ENCODE data around the gene KRT73. TPM values are rescaled to one million over a fixed set of nuclear protein-coding genes. Genes with fewer than 3 reads are reported as not detected.
"Not testable (repeated sequence)": the region's sequence is repeated elsewhere in the genome, so short reads cannot be mapped to it uniquely, and the experiment has no call there.

The KRT73 gene
- total and polyA plus RNA-seq, 2 donors (not counting 1 experiment from before 2014, with no cell fraction given): not detected

DNA sequence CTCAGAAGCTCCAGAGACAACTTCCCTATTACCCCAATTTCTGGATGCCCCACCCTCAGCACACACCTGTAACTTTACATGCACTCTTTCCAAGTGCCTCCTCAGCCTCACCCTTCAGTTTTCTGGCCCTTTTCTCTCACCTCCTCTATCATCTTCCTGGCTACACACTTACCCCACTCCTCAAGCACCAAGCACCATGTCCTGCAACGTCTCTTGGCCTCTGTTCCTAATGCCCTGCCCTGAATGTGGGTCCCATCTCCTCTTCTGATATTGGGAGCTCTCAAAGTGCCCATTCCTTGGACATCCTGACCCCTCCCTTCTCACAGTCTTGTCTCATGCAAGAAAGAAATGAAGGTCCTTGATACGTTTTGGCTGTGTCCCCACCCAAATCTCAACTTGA, 18.3 kb downstream of the KRT73 start:
- Histone ChIP-seq H3K27me3 (ENCODE audit: control insufficient read depth, insufficient read depth, low read length) (peaks cover 15% of the 10 kb centered on the region), H3K9me3 (ENCODE audit: control insufficient read depth, insufficient read depth, low read depth, low read length) (no peaks in the 10 kb centered on the region), H3K4me2 (ENCODE audit: extremely low read depth, insufficient read depth, low read length) (no peak overlapping the region), H3K36me3 (ENCODE audit: control insufficient read depth, insufficient read depth, low read length) (no peaks in the 10 kb centered on the region), H3K4me1 (ENCODE audit: control insufficient read depth, extremely low read depth, insufficient read depth, low read length) (no peaks in the 10 kb centered on the region), H3K4me3 (replicated peaks in 1 of 4; ENCODE audit: control extremely low read depth in 1 of 4, insufficient read depth in 1 of 4, low read depth in 3 of 4, low read length in 4 of 4) (no peak overlapping the region), H4K20me1 (ENCODE audit: control insufficient read depth, extremely low read depth, insufficient read depth, low read length) (no peaks in the 10 kb centered on the region), H2AFZ (ENCODE audit: low read length) (no peak overlapping the region), H3K27ac (ENCODE audit: insufficient read depth, low read length) (no peak overlapping the region), H3K79me2 (ENCODE audit: control insufficient read depth, insufficient read depth, low read length) (no peaks in the 10 kb centered on the region), H3K9ac (ENCODE audit: insufficient read depth, low read length) (no peak overlapping the region)
- no peak for TF ChIP-seq EZH2 (IDR thresholded peaks at IDR 0.05; ENCODE audit: low read length, missing control alignments)
- TF ChIP-seq CTCF (conservative IDR thresholded peaks at IDR 0.05 in 1 of 2, IDR thresholded peaks at IDR 0.05 in 1 of 2; ENCODE audit: low read depth in 1 of 2, low read length in 2 of 2): no peak
- no peak for DNase-seq (ENCODE audit: low read depth in 2 of 2)

DNA sequence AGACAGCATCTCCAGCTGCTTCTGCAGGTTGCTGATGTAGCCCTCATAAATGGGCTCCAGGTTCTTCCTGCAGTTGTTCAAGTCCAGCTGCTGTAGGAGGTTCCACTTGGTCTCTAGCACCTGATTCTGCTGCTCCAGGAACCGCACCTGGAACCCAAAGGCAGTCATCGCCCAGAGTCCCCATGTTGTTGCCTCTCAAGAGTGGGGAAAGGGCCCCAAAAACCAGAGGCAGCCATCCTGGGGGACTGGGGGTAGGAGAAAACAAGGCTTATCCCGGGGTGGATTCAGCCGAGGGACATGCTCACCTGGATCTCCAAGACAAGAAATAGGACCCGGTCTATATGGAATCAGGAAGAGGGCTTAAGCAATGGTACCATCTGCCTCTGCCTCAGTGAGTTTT, 19.4 kb downstream of the KRT73 start:
- H3K27ac ChIP-seq (ENCODE audit: insufficient read depth, low read length): no peak overlapping the region
- no peak overlapping the region for H2AFZ ChIP-seq (ENCODE audit: low read length)
- no peak overlapping the region for H3K4me3 ChIP-seq (replicated peaks in 1 of 4; ENCODE audit: control extremely low read depth in 1 of 4, insufficient read depth in 1 of 4, low read depth in 3 of 4, low read length in 4 of 4)
- TF ChIP-seq EZH2 (IDR thresholded peaks at IDR 0.05; ENCODE audit: low read length, missing control alignments): no peak
- no peak for TF ChIP-seq CTCF (conservative IDR thresholded peaks at IDR 0.05 in 1 of 2, IDR thresholded peaks at IDR 0.05 in 1 of 2; ENCODE audit: low read depth in 1 of 2, low read length in 2 of 2)
- no peaks in the 10 kb centered on the region for H3K4me1 ChIP-seq (ENCODE audit: control insufficient read depth, extremely low read depth, insufficient read depth, low read length)
- H3K4me2 ChIP-seq (ENCODE audit: extremely low read depth, insufficient read depth, low read length): no peak overlapping the region
- no peak for DNase-seq (ENCODE audit: low read depth in 2 of 2)
- no peak overlapping the region for H3K9ac ChIP-seq (ENCODE audit: insufficient read depth, low read length)
- peaks cover 15% of the 10 kb centered on the region for H3K27me3 ChIP-seq (ENCODE audit: control insufficient read depth, insufficient read depth, low read length)
- H4K20me1 ChIP-seq (ENCODE audit: control insufficient read depth, extremely low read depth, insufficient read depth, low read length): no peaks in the 10 kb centered on the region
- no peaks in the 10 kb centered on the region for H3K79me2 ChIP-seq (ENCODE audit: control insufficient read depth, insufficient read depth, low read length)
- H3K9me3 ChIP-seq (ENCODE audit: control insufficient read depth, insufficient read depth, low read depth, low read length): no peaks in the 10 kb centered on the region
- no peaks in the 10 kb centered on the region for H3K36me3 ChIP-seq (ENCODE audit: control insufficient read depth, insufficient read depth, low read length)

- not testable (repeated sequence) for H3K4me3 ChIP-seq (replicated peaks in 1 of 4; ENCODE audit: control extremely low read depth in 1 of 4, insufficient read depth in 1 of 4, low read depth in 3 of 4, low read length in 4 of 4); H4K20me1 ChIP-seq (ENCODE audit: control insufficient read depth, extremely low read depth, insufficient read depth, low read length); H3K9ac ChIP-seq (ENCODE audit: insufficient read depth, low read length); H3K27ac ChIP-seq (ENCODE audit: insufficient read depth, low read length); H3K4me2 ChIP-seq (ENCODE audit: extremely low read depth, insufficient read depth, low read length); H3K36me3 ChIP-seq (ENCODE audit: control insufficient read depth, insufficient read depth, low read length); H3K79me2 ChIP-seq (ENCODE audit: control insufficient read depth, insufficient read depth, low read length); H3K4me1 ChIP-seq (ENCODE audit: control insufficient read depth, extremely low read depth, insufficient read depth, low read length); DNase-seq (ENCODE audit: low read depth in 2 of 2); H3K9me3 ChIP-seq (ENCODE audit: control insufficient read depth, insufficient read depth, low read depth, low read length); H2AFZ ChIP-seq (ENCODE audit: low read length); H3K27me3 ChIP-seq (ENCODE audit: control insufficient read depth, insufficient read depth, low read length)
Observed at GRCh38 chr12:52594237-52594636, 24.1 kb downstream of the KRT73 start.

Measured in fibroblast of lung (primary cell).